PC-3 (cell line): ENCODE data around the gene EYS. TPM values are rescaled to one million over a fixed set of nuclear protein-coding genes. Genes with fewer than 3 reads are reported as not detected.

Experiments used
- ATAC-seq: fragments of 200-7000 bp; cut with Tn5 transposase; 2 replicates; pipeline ENCODE4 v1.9.1; 2020; ENCODE audit warnings: mild to moderate bottlenecking, moderate library complexity
- BruUV-seq: library from RNA; stranded (reverse); fragments of 400-500 nt; replicated peaks from 2 replicates; lab custom pipeline; 2021; lab: Mats Ljungman, UMichigan
- CTCF ChIA-PET: fragments of 300-600 bp; sonication (Branson Sonifier 250); formaldehyde crosslinking; loops from one replicate; lab custom pipeline; 2022; ENCODE audit warnings: antibody characterized with exemption; lab: Charles Lee
- POLR2A ChIA-PET: fragments of 300-600 bp; sonication (Branson Sonifier 250); formaldehyde crosslinking; loops from one replicate; lab custom pipeline; 2022; ENCODE audit warnings: antibody characterized with exemption; ENCODE audit not compliant: unreplicated experiment; lab: Charles Lee
- DNase-seq: peaks from one replicate; pipeline ENCODE4 v3.0.0-alpha.2; 2015
- H2AFZ ChIP-seq: fragments of 300-600 bp; sonication (generic); 2 replicates; pipeline ENCODE4 v1.6.0; 2016; ENCODE audit warnings: antibody characterized with exemption, low read length
- H3F3A ChIP-seq: fragments of 300-600 bp; sonication (generic); one replicate; pipeline ENCODE4 v1.6.0; 2017; ENCODE audit warnings: antibody characterized with exemption, low read length, control low read depth, mild to moderate bottlenecking; ENCODE audit not compliant: unreplicated experiment
- H3K27ac ChIP-seq: fragments of 300-600 bp; sonication (generic); 2 replicates; pipeline ENCODE4 v1.5.1; 2016; ENCODE audit warnings: mild to moderate bottlenecking, low read length
- H3K27me3 ChIP-seq: fragments of 300-600 bp; sonication (generic); 2 replicates; pipeline ENCODE4 v1.6.1; 2016; ENCODE audit warnings: low read length, mixed read lengths
- H3K36me3 ChIP-seq: fragments of 300-600 bp; sonication (generic); 2 replicates; pipeline ENCODE4 v1.6.1; 2016; ENCODE audit warnings: low read depth, mixed run types, low read length, mixed read lengths
- H3K4me1 ChIP-seq: fragments of 300-600 bp; sonication (generic); 2 replicates; pipeline ENCODE4 v1.5.1; 2016; ENCODE audit warnings: low read length; ENCODE audit not compliant: insufficient read depth
- H3K4me2 ChIP-seq: fragments of 300-600 bp; sonication (generic); 2 replicates; pipeline ENCODE4 v1.6.0; 2016; ENCODE audit warnings: low read length
- H3K4me3 ChIP-seq: fragments of 300-600 bp; sonication (generic); 2 replicates; pipeline ENCODE4 v1.5.1; 2016; ENCODE audit warnings: mild to moderate bottlenecking, low read length, mixed read lengths
- H3K79me2 ChIP-seq: fragments of 300-600 bp; sonication (generic); 2 replicates; pipeline ENCODE4 v1.6.1; 2017; ENCODE audit warnings: low read length, mixed read lengths
- H3K9ac ChIP-seq: fragments of 300-600 bp; sonication (generic); 2 replicates; pipeline ENCODE4 v1.6.0; 2016; ENCODE audit warnings: mild to moderate bottlenecking, low read length
- H3K9me2 ChIP-seq: fragments of 300-600 bp; sonication (generic); replicated peaks from 2 replicates; pipeline ENCODE4 v1.6.1; 2016; ENCODE audit warnings: mixed run types, low read length, mixed read lengths
- H3K9me3 ChIP-seq: fragments of 300-600 bp; sonication (generic); 2 replicates; pipeline ENCODE4 v1.6.1; 2016; ENCODE audit warnings: low read length, mixed read lengths
- H4K20me1 ChIP-seq: fragments of 300-600 bp; sonication (generic); 2 replicates; pipeline ENCODE4 v1.6.1; 2016; ENCODE audit warnings: low read length, mixed read lengths
- EZH2 ChIP-seq: fragments of 300-600 bp; sonication (generic); IDR thresholded peaks from one replicate; pipeline ENCODE4 v1.6.1; 2017; ENCODE audit warnings: antibody characterized with exemption, mild to moderate bottlenecking, low read length; ENCODE audit not compliant: unreplicated experiment
- EZH2phosphoT487 ChIP-seq: fragments of 300-600 bp; sonication (generic); IDR thresholded peaks from 2 replicates; pipeline ENCODE4 v1.6.1; 2018; ENCODE audit warnings: mild to moderate bottlenecking, antibody characterized with exemption, low read length, borderline replicate concordance
- intact Hi-C: fragments of 100-400 bp; cut with micrococcal nuclease; formaldehyde crosslinking; loops from 2 replicates; pipeline ENCODE4 v1.9.0; 2023
- total RNA-seq: library from RNA; depleted of rRNA; stranded (reverse); fragments of >200 nt; gene quantifications from 2 replicates; pipeline ENCODE4 v1.2.3, GENCODE V29; 2014
- TF ChIP-seq, protein P1 (sequence below): fragments of 300-600 bp; sonication (generic); conservative IDR thresholded peaks from 2 replicates; pipeline ENCODE4 v1.5.1; 2017; ENCODE audit warnings: antibody characterized with exemption, low read depth, mild to moderate bottlenecking, low read length

Gene EYS
- total RNA-seq, 1 experiment from 2014 or later, result 0.07 TPM

DNA sequence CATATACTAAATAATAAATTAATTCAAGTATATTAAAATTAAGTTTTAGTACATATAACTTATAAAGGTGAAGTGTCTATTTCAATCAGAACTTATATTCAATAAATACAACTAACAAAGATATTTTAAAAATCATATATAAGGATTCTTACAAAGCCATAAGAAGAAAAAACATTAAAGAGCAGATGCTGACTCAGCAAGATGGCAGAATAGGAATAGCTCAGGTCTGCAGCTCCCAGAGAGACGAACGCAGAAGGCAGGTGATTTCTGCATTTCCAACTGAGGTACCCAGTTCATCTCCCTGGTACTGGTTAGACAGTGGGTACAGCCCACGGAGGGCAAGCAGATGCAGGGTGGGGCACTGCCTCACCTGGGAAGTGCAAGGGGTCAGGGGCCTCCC is 811.1 kb downstream of the EYS start:
- Histone ChIP-seq H2AFZ (no peak overlapping the region), H3K79me2 (no peaks in the 10 kb centered on the region), H3K4me2 (no peak overlapping the region), H3K9ac (no peak overlapping the region), H3K27ac (no peak overlapping the region), H3F3A (no peaks in the 10 kb centered on the region), H3K4me1 (peaks cover 5% of the 10 kb centered on the region), H3K27me3 (no peaks in the 10 kb centered on the region), H3K9me2 (no peaks in the 10 kb centered on the region), H3K4me3 (no peak overlapping the region), H4K20me1 (no peaks in the 10 kb centered on the region), H3K9me3 (no peaks in the 10 kb centered on the region), H3K36me3 (no peaks in the 10 kb centered on the region)
- BruUV-seq, result no TSS peak
- ATAC-seq (no peak), DNase-seq (no peak)
- ChIA-PET CTCF (no interaction called here), POLR2A (no interaction called here)
- TF ChIP-seq EZH2 (no peak), EZH2phosphoT487 (no peak)
- TF ChIP-seq, protein P1, sequence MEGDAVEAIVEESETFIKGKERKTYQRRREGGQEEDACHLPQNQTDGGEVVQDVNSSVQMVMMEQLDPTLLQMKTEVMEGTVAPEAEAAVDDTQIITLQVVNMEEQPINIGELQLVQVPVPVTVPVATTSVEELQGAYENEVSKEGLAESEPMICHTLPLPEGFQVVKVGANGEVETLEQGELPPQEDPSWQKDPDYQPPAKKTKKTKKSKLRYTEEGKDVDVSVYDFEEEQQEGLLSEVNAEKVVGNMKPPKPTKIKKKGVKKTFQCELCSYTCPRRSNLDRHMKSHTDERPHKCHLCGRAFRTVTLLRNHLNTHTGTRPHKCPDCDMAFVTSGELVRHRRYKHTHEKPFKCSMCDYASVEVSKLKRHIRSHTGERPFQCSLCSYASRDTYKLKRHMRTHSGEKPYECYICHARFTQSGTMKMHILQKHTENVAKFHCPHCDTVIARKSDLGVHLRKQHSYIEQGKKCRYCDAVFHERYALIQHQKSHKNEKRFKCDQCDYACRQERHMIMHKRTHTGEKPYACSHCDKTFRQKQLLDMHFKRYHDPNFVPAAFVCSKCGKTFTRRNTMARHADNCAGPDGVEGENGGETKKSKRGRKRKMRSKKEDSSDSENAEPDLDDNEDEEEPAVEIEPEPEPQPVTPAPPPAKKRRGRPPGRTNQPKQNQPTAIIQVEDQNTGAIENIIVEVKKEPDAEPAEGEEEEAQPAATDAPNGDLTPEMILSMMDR, result no peak
- intact Hi-C loops, result loop anchor here (10.0 kb wide), 1 partner anchor 601 kb away; no protein-coding TSS in a partner anchor

GRCh38 chr6:64890609-64891008 is 816.4 kb downstream of the EYS start:
- Histone ChIP-seq H3K9ac (no peak overlapping the region), H3K4me2 (peak overlapping the region; percentile 58), H3K27ac (no peak overlapping the region)

DNA sequence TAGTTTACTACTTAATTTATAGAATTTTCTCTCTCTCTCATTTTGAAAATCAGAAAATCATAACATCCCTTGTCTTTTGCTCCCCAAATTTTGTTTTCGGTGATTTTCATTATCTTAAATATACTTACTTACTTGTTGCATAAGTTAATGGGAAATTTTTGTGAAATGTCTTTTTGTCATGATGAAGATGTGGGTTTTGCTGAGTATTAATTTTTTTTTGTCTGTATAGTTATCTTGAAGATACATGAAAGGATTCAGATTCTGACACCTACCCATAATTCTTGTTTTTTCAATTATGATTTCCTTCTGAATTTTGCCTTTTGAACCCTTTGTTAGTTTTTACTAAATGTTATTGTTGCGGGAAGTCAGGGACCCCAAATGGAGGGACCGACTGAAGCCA is 817.9 kb downstream of the EYS start:
- Histone ChIP-seq H4K20me1 (no peaks in the 10 kb centered on the region), H3K4me1 (peaks cover 10% of the 10 kb centered on the region), H3K9me3 (no peaks in the 10 kb centered on the region), H3K36me3 (no peaks in the 10 kb centered on the region), H2AFZ (no peak overlapping the region), H3K9me2 (no peaks in the 10 kb centered on the region), H3K79me2 (no peaks in the 10 kb centered on the region), H3K27me3 (no peaks in the 10 kb centered on the region), H3K9ac (no peak overlapping the region), H3K27ac (no peak overlapping the region), H3K4me2 (no peak overlapping the region), H3K4me3 (no peak overlapping the region), H3F3A (no peaks in the 10 kb centered on the region)
- DNase-seq (no peak), ATAC-seq (no peak)
- POLR2A ChIA-PET, result no interaction called here
- CTCF ChIA-PET, result no interaction called here
- BruUV-seq, result no TSS peak
- TF ChIP-seq EZH2phosphoT487, result no peak
- intact Hi-C loops, result no loop called here

More at GRCh38 chr6:64890609-64891008, 816.4 kb downstream of the EYS start:
- Histone ChIP-seq H3K4me1 (peaks cover 10% of the 10 kb centered on the region), H3K9me3 (no peaks in the 10 kb centered on the region), H4K20me1 (no peaks in the 10 kb centered on the region), H3F3A (no peaks in the 10 kb centered on the region), H3K79me2 (no peaks in the 10 kb centered on the region), H2AFZ (0 out of 2 replicates have a peak overlapping the region, but pooled peaks have one; percentile 1), H3K4me3 (peak overlapping the region; percentile 22), H3K27me3 (no peaks in the 10 kb centered on the region), H3K9me2 (no peaks in the 10 kb centered on the region), H3K36me3 (no peaks in the 10 kb centered on the region)
- DNase-seq, result peak; percentile 73
- intact Hi-C loops, result loop anchor here (10.0 kb wide), 1 partner anchor 596 kb away; no protein-coding TSS in a partner anchor
- BruUV-seq, result no TSS peak
- POLR2A ChIA-PET, result no interaction called here
- peak; percentile 80 for ATAC-seq
- CTCF ChIA-PET, result no interaction called here
- TF ChIP-seq EZH2phosphoT487 (no peak), EZH2 (no peak)

- no peaks in the 10 kb centered on the region for H3F3A ChIP-seq
- no peaks in the 10 kb centered on the region for H3K9me2 ChIP-seq
- TF ChIP-seq, protein P1, result no peak
- TF ChIP-seq EZH2 (no peak), EZH2phosphoT487 (no peak)
- DNase-seq, result peak; percentile 45
- no TSS peak for BruUV-seq
- H3K9ac ChIP-seq, result no peak overlapping the region
- no peaks in the 10 kb centered on the region for H3K79me2 ChIP-seq
- no peaks in the 10 kb centered on the region for H3K36me3 ChIP-seq
- POLR2A ChIA-PET, result no interaction called here
- no peaks in the 10 kb centered on the region for H3K9me3 ChIP-seq
- CTCF ChIA-PET, result no interaction called here
- no peak overlapping the region for H3K4me2 ChIP-seq
- intact Hi-C loops, result no loop called here
- H3K27me3 ChIP-seq, result no peaks in the 10 kb centered on the region
- H4K20me1 ChIP-seq, result no peaks in the 10 kb centered on the region
- H3K4me3 ChIP-seq, result no peak overlapping the region
- peak; percentile 46 for ATAC-seq
- no peak overlapping the region for H2AFZ ChIP-seq
- no peaks in the 10 kb centered on the region for H3K4me1 ChIP-seq
- H3K27ac ChIP-seq, result no peak overlapping the region
Measured at GRCh38 chr6:64874776-64875175, 832.2 kb downstream of the EYS start.
